IMR-90 (cell line): ENCODE data around the gene CDHR2. TPM values are rescaled to one million over a fixed set of nuclear protein-coding genes. Genes with fewer than 3 reads are reported as not detected.

Source experiments
- ATAC-seq: fragments of 200-7000 bp; cut with Tn5 transposase; 2 replicates; pipeline ENCODE4 v1.9.1; 2020; ENCODE audit warnings: low read depth, mild to moderate bottlenecking, moderate library complexity
- BruUV-seq: library from RNA; stranded (reverse); fragments of 400-500 nt; replicated peaks from 2 replicates; lab custom pipeline; 2021; lab: Mats Ljungman, UMichigan
- CTCF ChIA-PET: fragments of 300-600 bp; formaldehyde crosslinking; extraction: SDS; loops from one replicate; lab custom pipeline; 2021; ENCODE audit warnings: antibody characterized with exemption; lab: Yijun Ruan, JAX
- POLR2A ChIA-PET: fragments of 300-600 bp; sonication (Branson Sonifier 250); formaldehyde crosslinking; loops from one replicate; lab custom pipeline; 2022; ENCODE audit warnings: antibody characterized with exemption; ENCODE audit not compliant: unreplicated experiment; lab: Charles Lee
- DNase-seq: peaks from one replicate; pipeline ENCODE4 v3.0.0; 2013
- H2AFZ ChIP-seq: replicated peaks from 2 replicates; pipeline ENCODE3; 2013; ENCODE audit warnings: low read length, mild to moderate bottlenecking; ENCODE audit not compliant: poor library complexity
- H2AK5ac ChIP-seq: 2 replicates; pipeline ENCODE4 v1.6.1; 2013; ENCODE audit warnings: low read depth, low read length, inconsistent platforms
- H2AK9ac ChIP-seq: replicated peaks from 2 replicates; pipeline ENCODE3; 2013; ENCODE audit warnings: mild to moderate bottlenecking, low read depth, low read length, moderate library complexity; ENCODE audit not compliant: poor library complexity
- H2BK120ac ChIP-seq: 2 replicates; pipeline ENCODE4 v1.6.1; 2013; ENCODE audit warnings: low read depth, low read length, inconsistent platforms
- H2BK15ac ChIP-seq: 3 replicates; pipeline ENCODE4 v1.6.1; 2013; ENCODE audit warnings: low read depth, low read length, inconsistent platforms
- H2BK20ac ChIP-seq: 2 replicates; pipeline ENCODE4 v1.6.1; 2013; ENCODE audit warnings: low read depth, mild to moderate bottlenecking, inconsistent platforms, low read length, moderate library complexity
- H2BK5ac ChIP-seq: 2 replicates; pipeline ENCODE4 v1.6.1; 2013; ENCODE audit warnings: mild to moderate bottlenecking, low read depth, low read length, inconsistent platforms; ENCODE audit not compliant: poor library complexity, severe bottlenecking
- H3K14ac ChIP-seq: replicated peaks from 2 replicates; pipeline ENCODE4 v1.6.1; 2013; ENCODE audit warnings: low read depth, low read length, inconsistent platforms
- H3K18ac ChIP-seq: 2 replicates; pipeline ENCODE4 v1.6.1; 2013; ENCODE audit warnings: low read depth, low read length, control low read depth
- H3K23ac ChIP-seq: 2 replicates; pipeline ENCODE4 v1.6.1; 2013; ENCODE audit warnings: low read depth, low read length, inconsistent platforms
- H3K27ac ChIP-seq: 2 replicates; pipeline ENCODE4 v1.5.1; 2013; ENCODE audit warnings: mild to moderate bottlenecking, control low read depth, low read length; ENCODE audit not compliant: insufficient read depth
- H3K27me3 ChIP-seq: 2 replicates; pipeline ENCODE4 v1.6.1; 2013; ENCODE audit warnings: low read length; ENCODE audit not compliant: control insufficient read depth, insufficient read depth
- H3K36me3 ChIP-seq: 2 replicates; pipeline ENCODE4 v1.6.1; 2013; ENCODE audit warnings: low read length, mixed read lengths; ENCODE audit not compliant: control insufficient read depth, insufficient read depth
- H3K4ac ChIP-seq: 2 replicates; pipeline ENCODE4 v1.6.1; 2013; ENCODE audit warnings: low read depth, low read length, inconsistent platforms
- H3K4me1 ChIP-seq: 2 replicates; pipeline ENCODE4 v1.6.1; 2013; ENCODE audit warnings: low read length, mixed read lengths; ENCODE audit not compliant: control insufficient read depth, insufficient read depth
- H3K4me2 ChIP-seq: 2 replicates; pipeline ENCODE4 v1.6.1; 2013; ENCODE audit warnings: low read depth, mild to moderate bottlenecking, control low read depth, low read length, moderate library complexity
- H3K4me3 ChIP-seq: 2 replicates; pipeline ENCODE4 v1.5.1; 2013; ENCODE audit warnings: low read depth, mild to moderate bottlenecking, control low read depth, low read length, moderate library complexity; ENCODE audit not compliant: insufficient read depth
- H3K56ac ChIP-seq: 2 replicates; pipeline ENCODE4 v1.6.1; 2013; ENCODE audit warnings: low read length, inconsistent platforms; ENCODE audit not compliant: insufficient read depth; ENCODE audit errors: extremely low read depth
- H3K79me1 ChIP-seq, 2 experiments: 2 replicates each; pipeline ENCODE4 v1.6.1; 2013; ENCODE audit warnings: low read length in 2 of 2, inconsistent platforms in 1 of 2, low read depth in 1 of 2
- H3K9ac ChIP-seq: 2 replicates; pipeline ENCODE4 v1.6.1; 2013; ENCODE audit warnings: low read depth, low read length, control low read depth
- H3K9me1 ChIP-seq: 2 replicates; pipeline ENCODE4 v1.6.1; 2013; ENCODE audit warnings: low read length, inconsistent platforms; ENCODE audit not compliant: insufficient read depth
- H3K9me3 ChIP-seq: 2 replicates; pipeline ENCODE4 v1.6.1; 2013; ENCODE audit warnings: low read length; ENCODE audit not compliant: control insufficient read depth, insufficient read depth
- H4K20me1 ChIP-seq: 2 replicates; pipeline ENCODE4 v1.6.1; 2013; ENCODE audit warnings: low read length, inconsistent platforms; ENCODE audit not compliant: insufficient read depth
- H4K5ac ChIP-seq: 2 replicates; pipeline ENCODE4 v1.6.1; 2013; ENCODE audit warnings: mild to moderate bottlenecking, low read depth, low read length, control low read depth
- H4K8ac ChIP-seq, 2 experiments: 2 replicates each; pipeline ENCODE4 v1.6.1; 2013; ENCODE audit warnings: low read depth in 2 of 2, low read length in 2 of 2, control low read depth in 1 of 2, inconsistent platforms in 1 of 2
- H4K91ac ChIP-seq: 2 replicates; pipeline ENCODE4 v1.6.1; 2013; ENCODE audit warnings: low read depth, low read length, inconsistent platforms; ENCODE audit not compliant: insufficient read depth
- CTCF ChIP-seq: conservative IDR thresholded peaks from 2 replicates; pipeline ENCODE4 v1.5.1; 2012; ENCODE audit warnings: mild to moderate bottlenecking, low read depth, low read length, improper control_type of control experiment
- ELK1 ChIP-seq: fragments of 150-350 bp; IDR thresholded peaks from 2 replicates; pipeline ENCODE4 v1.6.1; 2016; ENCODE audit warnings: low read depth, mild to moderate bottlenecking, low read length, moderate library complexity, borderline replicate concordance
- POLR2A ChIP-seq: IDR thresholded peaks from 2 replicates; pipeline ENCODE4 v1.6.1; 2012; ENCODE audit warnings: mild to moderate bottlenecking, low read depth, low read length
- RAD21 ChIP-seq: IDR thresholded peaks from 2 replicates; pipeline ENCODE4 v1.6.1; 2012; ENCODE audit warnings: low read length, improper control_type of control experiment
- RFX5 ChIP-seq: IDR thresholded peaks from 2 replicates; pipeline ENCODE4 v1.8.0; 2012; ENCODE audit warnings: low read depth, mild to moderate bottlenecking, low read length, moderate library complexity
- WGBS, 2 experiments: methylation state at CpG; one replicate each; pipeline versions ENCODE4 v1.1.5 to v1.1.7; 2013; ENCODE audit warnings: missing lambda C conversion rate in 2 of 2; ENCODE audit not compliant: insufficient read length in 1 of 2; ENCODE audit errors: extremely low coverage in 2 of 2; 5-methylcytosine and 5-hydroxymethylcytosine counted together
- dilution Hi-C: fragments of 300-500 bp; cut with HindIII; formaldehyde crosslinking; loops from one replicate; pipeline ENCODE4 v1.14.3; 2018; ENCODE audit warnings: low sequenced_read_pairs; ENCODE audit not compliant: unreplicated experiment
- in situ Hi-C: fragments of 300-500 bp; cut with MboI; formaldehyde crosslinking; loops from 3 replicates; pipeline ENCODE4 v1.14.3; 2019; ENCODE audit warnings: low sequenced_read_pairs, inconsistent platforms, mixed read lengths
- intact Hi-C: fragments of 100-400 bp; cut with micrococcal nuclease; formaldehyde crosslinking; loops from 2 replicates; pipeline ENCODE4 v1.10.0; 2022
- polyA plus RNA-seq, 3 experiments: library from polyadenylated mRNA; depleted of rRNA; stranded (reverse); fragments of >200 nt; gene quantifications; 2 replicates each; pipeline ENCODE4 v1.2.3, GENCODE V29; 2012; ENCODE audit warnings: low replicate concordance in 1 of 3
- total RNA-seq: library from RNA; depleted of rRNA; stranded (reverse); fragments of >200 nt; gene quantifications from 2 replicates; pipeline ENCODE4 v1.2.3, GENCODE V29; 2012

The CDHR2 gene
- total and polyA plus RNA-seq, 2 of the 4 experiments (the other 2 are of a cell fraction) = not detected

DNA sequence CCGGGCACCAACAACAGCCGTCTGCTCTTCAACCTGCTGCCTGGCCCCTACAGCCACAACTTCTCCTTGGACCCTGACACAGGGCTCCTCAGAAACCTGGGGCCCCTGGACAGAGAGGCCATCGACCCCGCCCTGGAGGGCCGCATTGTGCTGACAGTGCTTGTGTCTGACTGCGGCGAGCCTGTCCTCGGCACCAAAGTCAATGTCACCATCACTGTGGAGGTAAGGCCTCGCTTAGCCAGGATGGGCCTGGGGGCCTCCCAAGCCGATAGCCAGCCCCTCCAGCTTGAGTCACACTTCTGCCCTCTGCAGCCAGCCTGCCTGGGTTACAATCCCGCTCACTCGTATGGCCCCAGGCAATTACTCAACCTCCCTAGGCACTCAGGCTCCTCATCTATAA lies 32.2 kb downstream of the CDHR2 start:
- H2BK5ac ChIP-seq = no peak overlapping the region
- ChIA-PET CTCF (no interaction called here), POLR2A (no interaction called here)
- H3K4ac ChIP-seq = no peak overlapping the region
- H2AK9ac ChIP-seq = no peak overlapping the region
- H3K27ac ChIP-seq = no peak overlapping the region
- no peaks in the 10 kb centered on the region for H4K20me1 ChIP-seq
- H2BK20ac ChIP-seq = no peak overlapping the region
- ATAC-seq (no peak), DNase-seq (no peak)
- no peaks in the 10 kb centered on the region; the same call in 1 of the 2 replicates for H3K27me3 ChIP-seq
- H3K4me1 ChIP-seq = peaks cover 7% of the 10 kb centered on the region
- no peak overlapping the region for H2AFZ ChIP-seq
- no peak overlapping the region for H2AK5ac ChIP-seq
- H3K36me3 ChIP-seq = no peaks in the 10 kb centered on the region
- TF ChIP-seq CTCF (no peak), RAD21 (no peak), POLR2A (no peak), RFX5 (no peak), ELK1 (no peak)
- no peak overlapping the region for H3K4me2 ChIP-seq
- 86% methylated on average over 6 of the region's 12 CpGs; no CpG with 5 or more reads in 1 of the 2 experiments for WGBS, 2 experiments
- no peak overlapping the region for H3K56ac ChIP-seq
- H3K79me1 ChIP-seq = no peaks in the 10 kb centered on the region; a peak in 1 of 4 replicates
- H4K91ac ChIP-seq = no peak overlapping the region
- intact Hi-C loops = no loop called here
- H2BK15ac ChIP-seq = no peak overlapping the region
- no peak overlapping the region for H3K14ac ChIP-seq
- no peak overlapping the region for H4K5ac ChIP-seq
- in situ Hi-C loops = no loop called here
- no peak overlapping the region for H3K23ac ChIP-seq
- H3K9me3 ChIP-seq = peaks cover 9% of the 10 kb centered on the region; the same call in 1 of the 2 replicates
- peaks cover 9% of the 10 kb centered on the region; the same call in 1 of the 2 replicates for H3K9me1 ChIP-seq
- H4K8ac ChIP-seq = no peak overlapping the region
- H3K9ac ChIP-seq = no peak overlapping the region
- H2BK120ac ChIP-seq = no peak overlapping the region
- no TSS peak for BruUV-seq
- no peak overlapping the region for H3K4me3 ChIP-seq
- dilution Hi-C loops = no loop called here
- no peak overlapping the region for H3K18ac ChIP-seq
